Pancreas (tissue), 10 donors: Measurements from ENCODE around the gene ETFA. TPM values are rescaled to one million over a fixed set of nuclear protein-coding genes. Genes with fewer than 3 reads are reported as not detected.

Experiments used
- ATAC-seq, 4 donors: fragments of 200-7000 bp; cut with Tn5 transposase; one replicate each; pipeline versions ENCODE4 v1.8.0 to v1.9.1; 2020; ENCODE audit warnings: mild to moderate bottlenecking in 4 of 4, moderate library complexity in 4 of 4
- DNase-seq, 6 donors: peaks; one replicate each; pipeline ENCODE4 v3.0.0-alpha.2; 2020
- FAIRE-seq: peaks from 2 replicates; lab custom pipeline; 2012; peaks lifted over from hg19 to GRCh38; lab: Jason Lieb, UNC
- H3K27ac ChIP-seq, 4 donors: fragments of 200-600 bp; sonication (generic); 1 replicate in 3 of 4; 2 replicates in 1 of 4; pipeline versions ENCODE4 v1.5.0 to v1.8.0; 2020
- H3K27me3 ChIP-seq, 4 donors: fragments of 200-600 bp; one replicate each; pipeline ENCODE4 v1.8.0; 2021
- H3K36me3 ChIP-seq, 3 donors: fragments of 200-600 bp; sonication (generic) in 1 of 3; one replicate each; pipeline versions ENCODE4 v1.5.0 to v1.8.0; 2020 to 2021
- H3K4me1 ChIP-seq, 3 donors: fragments of 200-600 bp; one replicate each; pipeline ENCODE4 v1.8.0; 2021
- H3K4me3 ChIP-seq, 4 donors: fragments of 200-600 bp; sonication (generic) in 2 of 4; one replicate each; pipeline versions ENCODE4 v1.5.0 to v1.8.0; 2020 to 2021
- H3K9me3 ChIP-seq, 4 donors: fragments of 200-600 bp; one replicate each; pipeline ENCODE4 v1.8.0; 2021
- CTCF ChIP-seq, 4 donors: fragments of 200-600 bp; sonication (generic) in 3 of 4; IDR thresholded peaks; one replicate each; pipeline versions ENCODE4 v1.5.0 to v1.8.0; 2021; ENCODE audit warnings: antibody characterized with exemption in 4 of 4
- whole genome bisulfite sequencing, 2 donors: extraction: QIAGEN DNeasy Blood & Tissue Kit; methylation state at CpG; one replicate each; pipeline ENCODE4 v1.1.7; 2013; 5-methylcytosine and 5-hydroxymethylcytosine counted together
- intact Hi-C, 3 donors: fragments of 100-400 bp; cut with DNase I; formaldehyde crosslinking; loops; one replicate each; pipeline versions ENCODE4 v1.11.1 to v1.14.2; 2022
- polyA plus RNA-seq, 2 donors: library from polyadenylated mRNA; stranded (reverse); fragments of 200-250 nt; gene quantifications; one replicate each; pipeline ENCODE4 v1.2.3, GENCODE V29; 2013
- total RNA-seq, 6 donors: library from RNA; stranded (reverse); fragmentation: NEBNext Ultra II Directional in 4 of 6; extraction: Animal tissue kit (Norgen Biotek cat#: 25700) in 4 of 6; gene quantifications; one replicate each; pipeline versions ENCODE4 v1.2.1 to v1.2.4, GENCODE V29; 2021 to 2023
- donor health status: healthy with polysubstance abuse.
- donor health status: DM: no; HTN: no; CAD: no; lungs with moderate emphysema.
- donor health status: DM: no; HTN: no; CAD: no.
- donor health status: control.
- donor health status: control.
- donor health status: Bipolar disorder and iron deficiency.
- donor health status: DM: yes; HTN: yes; CAD: no.
- donor health status: DM: no; HTN: no; CAD: no.
- donor health status: DM: no; HTN: no; CAD: no.
- donor health status: DM: yes; HTN: yes; CAD: no.

The ETFA gene
- total and polyA plus RNA-seq, 8 donors, result 27.5 to 51.2 (median 42.3) TPM

DNA sequence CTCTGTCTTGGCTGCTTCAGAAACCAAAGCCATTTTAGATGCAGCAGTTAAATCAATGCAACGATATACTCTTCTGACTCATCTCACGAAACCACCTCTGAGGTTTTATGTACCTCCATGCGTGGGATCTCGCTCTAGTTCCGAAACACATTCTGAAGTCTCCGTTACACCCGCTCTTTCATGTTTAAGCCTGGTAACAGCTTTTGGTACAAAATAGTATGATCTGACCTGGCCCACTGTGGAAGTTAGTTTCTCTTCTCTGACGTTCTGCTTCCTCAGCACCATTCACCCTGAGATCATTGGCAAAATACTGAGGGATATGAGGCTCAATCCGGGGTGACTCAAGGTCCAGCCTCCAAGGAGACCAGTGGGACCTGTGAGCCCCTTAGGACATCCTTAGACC lies 129.6 kb downstream of the ETFA start:
- no peak for DNase-seq
- no peak for ATAC-seq
- Histone ChIP-seq H3K27me3 (no peaks in the 10 kb centered on the region), H3K36me3 (no peaks in the 10 kb centered on the region), H3K27ac (no peak overlapping the region), H3K4me3 (no peak overlapping the region), H3K9me3 (no peaks in the 10 kb centered on the region), H3K4me1 (no peaks in the 10 kb centered on the region)
- 91% methylated on average over 9 of the region's 9 CpGs for WGBS, 2 donors
- intact Hi-C loops, result no loop called here
- no peak for FAIRE-seq
- TF ChIP-seq CTCF (IDR thresholded peaks at IDR 0.05), result no peak

DNA sequence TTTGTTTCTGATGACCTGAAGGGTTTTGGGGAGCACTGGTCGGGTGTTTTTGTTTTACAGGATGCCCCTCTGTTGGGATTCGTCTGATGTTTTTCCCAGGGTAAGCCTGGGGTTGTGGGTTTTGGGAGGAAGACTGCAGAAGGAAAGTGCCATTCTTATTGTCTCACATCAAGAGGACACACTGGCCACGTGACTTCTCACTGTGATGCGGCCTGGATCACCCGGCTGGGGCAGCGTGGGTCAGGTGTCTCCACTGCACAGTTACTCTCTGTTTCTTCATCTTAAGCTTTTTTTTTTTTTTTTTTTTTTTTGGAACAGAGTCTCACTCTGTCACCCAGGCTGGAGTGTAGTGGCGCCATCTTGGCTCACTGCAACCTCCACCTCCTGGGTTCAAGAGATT lies 130.9 kb downstream of the ETFA start:
- intact Hi-C loops, result no loop called here
- no peak for FAIRE-seq
- Histone ChIP-seq H3K36me3 (no peaks in the 10 kb centered on the region), H3K9me3 (no peaks in the 10 kb centered on the region), H3K4me1 (no peaks in the 10 kb centered on the region), H3K4me3 (no peak overlapping the region), H3K27me3 (no peaks in the 10 kb centered on the region), H3K27ac (no peak overlapping the region)
- WGBS, 2 donors, result 92 to 98% methylated on average over 7 of the region's 7 CpGs
- no peak for TF ChIP-seq CTCF (IDR thresholded peaks at IDR 0.05)
- DNase-seq, result no peak
- no peak for ATAC-seq

- 89 to 95% methylated on average over 4 of the region's 4 CpGs for WGBS, 2 donors
- DNase-seq (no peak), ATAC-seq (no peak), FAIRE-seq (no peak)
- no peaks in the 10 kb centered on the region for H3K4me1 ChIP-seq
- H3K4me3 ChIP-seq, result no peak overlapping the region
- no peak overlapping the region for H3K27ac ChIP-seq
- H3K9me3 ChIP-seq, result no peaks in the 10 kb centered on the region
- H3K36me3 ChIP-seq, result no peaks in the 10 kb centered on the region
- TF ChIP-seq CTCF (IDR thresholded peaks at IDR 0.05), result no peak
- intact Hi-C loops, result no loop called here
- H3K27me3 ChIP-seq, result no peaks in the 10 kb centered on the region
Observed at GRCh38 chr15:76179023-76179422, 132.2 kb downstream of the ETFA start.

DNA sequence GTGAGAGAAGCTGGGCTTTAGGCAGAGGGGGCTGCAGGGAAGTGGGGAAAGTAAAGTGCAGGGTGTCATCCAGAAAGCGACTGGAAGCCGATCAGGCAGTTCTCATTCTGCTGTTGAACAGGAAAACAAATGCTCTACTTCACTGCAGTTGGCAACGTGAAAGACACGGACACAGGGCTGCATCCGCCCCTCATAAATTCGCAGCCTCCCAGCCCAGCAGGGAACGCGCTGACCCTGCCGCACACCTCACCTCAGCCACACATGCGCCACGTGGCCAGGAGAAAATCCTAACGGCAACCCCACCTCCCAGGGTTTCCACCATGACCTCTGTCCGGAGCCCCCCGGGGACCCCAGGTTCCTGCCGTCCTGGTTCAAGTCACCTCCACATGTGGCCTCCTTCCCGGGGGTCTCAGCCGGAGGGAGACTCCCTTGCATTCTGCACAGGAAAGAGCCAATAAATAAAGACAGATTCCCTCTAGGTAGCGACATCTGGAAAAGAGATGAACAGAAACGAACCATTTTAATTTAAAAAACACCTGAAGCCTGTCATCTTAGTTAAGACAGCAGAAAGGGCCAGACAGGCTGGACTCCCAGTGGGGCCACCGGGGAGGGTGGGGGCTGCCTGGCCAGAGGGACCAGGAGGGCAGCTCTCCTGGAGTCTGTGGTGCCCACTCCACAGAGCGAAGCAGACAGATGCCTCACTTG lies 132.8 kb downstream of the ETFA start:
- DNase-seq (no peak), ATAC-seq (no peak), FAIRE-seq (no peak)
- Histone ChIP-seq H3K4me3 (no peak overlapping the region), H3K4me1 (no peaks in the 10 kb centered on the region), H3K27me3 (no peaks in the 10 kb centered on the region), H3K27ac (no peak overlapping the region), H3K9me3 (no peaks in the 10 kb centered on the region), H3K36me3 (no peaks in the 10 kb centered on the region)
- WGBS, 2 donors, result 72 to 77% methylated on average over 21 of the region's 21 CpGs
- intact Hi-C loops, result no loop called here
- no peak for TF ChIP-seq CTCF (IDR thresholded peaks at IDR 0.05)

- no peak for DNase-seq
- intact Hi-C loops, result no loop called here
- Histone ChIP-seq H3K4me1 (no peaks in the 10 kb centered on the region), H3K36me3 (no peaks in the 10 kb centered on the region), H3K27me3 (no peaks in the 10 kb centered on the region), H3K4me3 (no peak overlapping the region), H3K9me3 (no peaks in the 10 kb centered on the region), H3K27ac (no peak overlapping the region)
- peak in 1 of 4 donors; percentile 34 for ATAC-seq
- TF ChIP-seq CTCF (IDR thresholded peaks at IDR 0.05), result no peak
- no peak for FAIRE-seq
- 76 to 83% methylated on average over 15 of the region's 15 CpGs for WGBS, 2 donors
Observed at GRCh38 chr15:76177491-76178040, 133.7 kb downstream of the ETFA start.
